ENCODE measurements around the gene PARD3. TPM values are rescaled to one million over a fixed set of nuclear protein-coding genes. Genes with fewer than 3 reads are reported as not detected.
"Not testable (repeated sequence)": the region's sequence is repeated elsewhere in the genome, so short reads cannot be mapped to it uniquely, and the experiment has no call there.

PARD3 gene
- total RNA-seq, 1 experiment from 2014 or later: 46.3 TPM

DNA sequence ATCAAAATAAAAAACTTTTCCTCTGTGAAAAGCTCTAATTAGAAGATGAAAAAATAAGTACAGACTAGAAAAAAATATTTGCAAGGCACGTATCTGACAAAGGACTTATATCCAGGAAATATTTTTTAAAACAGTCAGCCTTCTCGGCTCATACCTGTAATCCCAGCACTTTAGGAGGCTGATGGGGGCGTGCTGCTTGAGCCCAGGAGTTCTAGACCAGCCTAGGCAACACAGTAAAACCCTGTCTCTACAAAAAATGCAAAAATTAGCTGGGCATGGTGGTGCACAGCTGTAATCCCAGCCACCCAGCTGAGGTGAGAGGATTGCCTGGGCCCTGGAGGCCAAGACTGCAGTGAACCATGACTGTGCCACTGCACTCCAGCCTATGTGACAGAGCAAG, 542.8 kb downstream of the PARD3 start:
- POLR2A ChIA-PET: no interaction called here
- CTCF ChIA-PET: no interaction called here
- no peak for DNase-seq (ENCODE audit: low read depth, low spot score)
- ATAC-seq: no peak
- H3K4me3 ChIP-seq (replicated peaks in 1 of 2; ENCODE audit: low read depth in 1 of 2, low read length in 2 of 2): no peak overlapping the region
- no peaks in the 10 kb centered on the region for H3K9me3 ChIP-seq (ENCODE audit: control insufficient read depth in 1 of 2, insufficient read depth in 1 of 2, low read depth in 1 of 2, low read length in 2 of 2)
- H3K27ac ChIP-seq (ENCODE audit: low read depth, low read length): no peak overlapping the region
- RAD21 ChIA-PET (ENCODE audit: low non-redundant PET in 1 of 2, low total read pairs in 2 of 2, uncharacterized antibody in 2 of 2, unreplicated experiment in 2 of 2): no interaction called here
- no peaks in the 10 kb centered on the region for H3K36me3 ChIP-seq (ENCODE audit: control insufficient read depth in 1 of 2, insufficient read depth in 2 of 2, low read length in 2 of 2)
- no peak overlapping the region for H3K4me2 ChIP-seq (ENCODE audit: low read length)
- no peak for TF ChIP-seq ZBTB33 (IDR thresholded peaks at IDR 0.05; ENCODE audit: extremely low read depth, insufficient replicate concordance, low read length)
- TF ChIP-seq YY1 (IDR thresholded peaks at IDR 0.05; ENCODE audit: extremely low read depth, insufficient replicate concordance, low read depth, low read length): no peak
- no peak for TF ChIP-seq RAD21 (IDR thresholded peaks at IDR 0.05; ENCODE audit: low read depth)
- TF ChIP-seq SRF (IDR thresholded peaks at IDR 0.05; ENCODE audit: low read depth): no peak
- TF ChIP-seq TCF7L2 (IDR thresholded peaks at IDR 0.05; ENCODE audit: borderline replicate concordance, extremely low read depth, insufficient read depth, insufficient read length): no peak
- no peak for TF ChIP-seq ZNF274 (IDR thresholded peaks at IDR 0.05; ENCODE audit: low read depth, low read length)
- no peak for TF ChIP-seq MAX (IDR thresholded peaks at IDR 0.05)
- no peak for TF ChIP-seq POLR2AphosphoS5 (IDR thresholded peaks at IDR 0.05; ENCODE audit: low read depth, low read length)
- no peak for TF ChIP-seq ZFX (IDR thresholded peaks at IDR 0.05)
- TF ChIP-seq CBX3 (IDR thresholded peaks at IDR 0.05; ENCODE audit: low read depth): no peak
- TF ChIP-seq REST (IDR thresholded peaks at IDR 0.05; ENCODE audit: low read depth): no peak
- no peak for TF ChIP-seq ELF1 (IDR thresholded peaks at IDR 0.05; ENCODE audit: borderline replicate concordance, low read depth)
- intact Hi-C loops (cut with micrococcal nuclease): no loop called here
- no peaks in the 10 kb centered on the region for H3K79me2 ChIP-seq (ENCODE audit: insufficient read depth, low read length)
- BruUV-seq (replicated peaks): no TSS peak
- no peak overlapping the region for H3K9ac ChIP-seq (ENCODE audit: low read length)
- H2AFZ ChIP-seq (ENCODE audit: low read depth, low read length, poor library complexity, severe bottlenecking): no peak overlapping the region
- H3K4me1 ChIP-seq (ENCODE audit: control insufficient read depth in 1 of 2, insufficient read depth in 2 of 2, low read length in 2 of 2): no peaks in the 10 kb centered on the region; a peak in 1 of 4 replicates
- H3K9me2 ChIP-seq (ENCODE audit: insufficient read depth): no peaks in the 10 kb centered on the region
- no peaks in the 10 kb centered on the region for H4K20me1 ChIP-seq (ENCODE audit: insufficient read depth)
- no peaks in the 10 kb centered on the region for H3K27me3 ChIP-seq (ENCODE audit: insufficient read depth, low read length)

DNA sequence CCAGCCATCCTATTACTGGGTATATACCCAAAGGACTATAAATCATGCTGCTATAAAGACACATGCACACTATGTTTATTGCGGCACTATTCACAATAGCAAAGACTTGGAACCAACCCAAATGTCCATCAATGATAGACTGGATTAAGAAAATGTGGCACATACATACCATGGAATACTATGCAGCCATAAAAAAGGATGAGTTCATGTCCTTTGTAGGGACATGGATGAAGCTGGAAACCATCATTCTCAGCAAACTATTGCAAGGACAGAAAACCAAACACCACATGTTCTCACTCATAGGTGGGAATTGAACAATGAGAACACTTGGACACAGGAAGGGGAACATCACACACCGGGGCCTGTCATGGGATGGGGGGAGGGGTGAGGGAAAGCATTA, 546.7 kb downstream of the PARD3 start:
- not testable (repeated sequence) for DNase-seq (ENCODE audit: low read depth, low spot score)

More for the DNA sequence above, 546.7 kb downstream of the PARD3 start:
- H3K27me3 ChIP-seq (ENCODE audit: insufficient read depth, low read length); H3K27ac ChIP-seq (ENCODE audit: low read depth, low read length); ATAC-seq; CTCF ChIA-PET; H4K20me1 ChIP-seq (ENCODE audit: insufficient read depth); H3K36me3 ChIP-seq (ENCODE audit: control insufficient read depth in 1 of 2, insufficient read depth in 2 of 2, low read length in 2 of 2); H3K4me3 ChIP-seq (replicated peaks in 1 of 2; ENCODE audit: low read depth in 1 of 2, low read length in 2 of 2); H3K4me1 ChIP-seq (ENCODE audit: control insufficient read depth in 1 of 2, insufficient read depth in 2 of 2, low read length in 2 of 2); H3K9me3 ChIP-seq (ENCODE audit: control insufficient read depth in 1 of 2, insufficient read depth in 1 of 2, low read depth in 1 of 2, low read length in 2 of 2); H2AFZ ChIP-seq (ENCODE audit: low read depth, low read length, poor library complexity, severe bottlenecking); intact Hi-C loops (cut with micrococcal nuclease); H3K4me2 ChIP-seq (ENCODE audit: low read length); BruUV-seq (replicated peaks); H3K9ac ChIP-seq (ENCODE audit: low read length); POLR2A ChIA-PET; RAD21 ChIA-PET (ENCODE audit: low non-redundant PET in 1 of 2, low total read pairs in 2 of 2, uncharacterized antibody in 2 of 2, unreplicated experiment in 2 of 2); H3K9me2 ChIP-seq (ENCODE audit: insufficient read depth); H3K79me2 ChIP-seq (ENCODE audit: insufficient read depth, low read length): not testable (repeated sequence)

Data from HCT116 (cell line).